OCI-LY1 (cell line): ENCODE measurements around the gene ABCC9.

Experiments
- H2AFZ ChIP-seq: fragments of 200-600 bp; sonication (generic), shearing (Covaris generic); 2 replicates; pipeline ENCODE4 v1.6.0; 2014; ENCODE audit warnings: antibody characterized with exemption, mild to moderate bottlenecking, low read length
- H3F3A ChIP-seq: fragments of 200-600 bp; sonication (generic), shearing (Covaris generic); 2 replicates; pipeline ENCODE4 v1.6.0; 2014; ENCODE audit warnings: mild to moderate bottlenecking, antibody characterized with exemption, low read length, moderate library complexity; ENCODE audit not compliant: insufficient read depth
- H3K27ac ChIP-seq: fragments of 200-600 bp; sonication (generic); 2 replicates; pipeline ENCODE4 v1.5.1; 2014; ENCODE audit warnings: low read length, mixed run types, mild to moderate bottlenecking, low read depth; ENCODE audit not compliant: poor library complexity, severe bottlenecking
- H3K27me3 ChIP-seq: fragments of 200-600 bp; sonication (generic); 2 replicates; pipeline ENCODE4 v1.6.0; 2014; ENCODE audit warnings: antibody characterized with exemption, mild to moderate bottlenecking, low read length, moderate library complexity; ENCODE audit not compliant: insufficient read depth
- H3K36me3 ChIP-seq: fragments of 200-600 bp; sonication (generic); 2 replicates; pipeline ENCODE4 v1.6.1; 2014; ENCODE audit warnings: mild to moderate bottlenecking, antibody characterized with exemption, low read length, moderate library complexity, mixed read lengths; ENCODE audit not compliant: insufficient read depth
- H3K4me1 ChIP-seq: fragments of 200-600 bp; sonication (generic); 2 replicates; pipeline ENCODE4 v1.5.1; 2014; ENCODE audit warnings: mild to moderate bottlenecking, low read length, moderate library complexity; ENCODE audit not compliant: insufficient read depth, severe bottlenecking
- H3K4me2 ChIP-seq: fragments of 200-600 bp; sonication (generic), shearing (Covaris generic); 2 replicates; pipeline ENCODE4 v1.6.1; 2014; ENCODE audit warnings: low read length
- H3K4me3 ChIP-seq: fragments of 200-600 bp; sonication (generic); 2 replicates; pipeline ENCODE4 v1.5.1; 2014; ENCODE audit warnings: low read length, low read depth, mild to moderate bottlenecking, mixed read lengths; ENCODE audit not compliant: poor library complexity, severe bottlenecking
- H3K79me2 ChIP-seq: fragments of 200-600 bp; shearing (Covaris generic); 2 replicates; pipeline ENCODE4 v1.6.1; 2016; ENCODE audit warnings: mixed run types, low read length, mixed read lengths; ENCODE audit not compliant: insufficient read depth
- H3K9ac ChIP-seq: fragments of 200-600 bp; sonication (generic), shearing (Covaris generic); 2 replicates; pipeline ENCODE4 v1.6.1; 2014; ENCODE audit warnings: mild to moderate bottlenecking, low read length, mixed read lengths
- H3K9me2 ChIP-seq: fragments of 200-600 bp; sonication (generic), shearing (Covaris generic); 2 replicates; pipeline ENCODE4 v1.6.1; 2014; ENCODE audit warnings: low read depth, mild to moderate bottlenecking, low read length, mixed read lengths
- H3K9me3 ChIP-seq: fragments of 200-600 bp; shearing (Covaris generic); 2 replicates; pipeline ENCODE4 v1.6.1; 2014; ENCODE audit warnings: low read length, mixed read lengths
- H4K20me1 ChIP-seq: fragments of 200-600 bp; sonication (generic), shearing (Covaris generic); 2 replicates; pipeline ENCODE4 v1.6.0; 2016; ENCODE audit warnings: mild to moderate bottlenecking, low read length; ENCODE audit not compliant: insufficient read depth
- CTCF ChIP-seq: fragments of 200-600 bp; sonication (generic), shearing (Covaris generic); IDR thresholded peaks from 2 replicates; pipeline ENCODE4 v1.5.1; 2017; ENCODE audit warnings: mild to moderate bottlenecking, antibody characterized with exemption, low read length, moderate library complexity, mixed read lengths
- EZH2 ChIP-seq: fragments of 200-600 bp; sonication (generic), shearing (Covaris generic); IDR thresholded peaks from 2 replicates; pipeline ENCODE4 v1.8.0; 2017; ENCODE audit warnings: borderline replicate concordance, mixed run types, mild to moderate bottlenecking, antibody characterized with exemption, low read length, moderate library complexity, mixed read lengths

The ABCC9 gene

DNA sequence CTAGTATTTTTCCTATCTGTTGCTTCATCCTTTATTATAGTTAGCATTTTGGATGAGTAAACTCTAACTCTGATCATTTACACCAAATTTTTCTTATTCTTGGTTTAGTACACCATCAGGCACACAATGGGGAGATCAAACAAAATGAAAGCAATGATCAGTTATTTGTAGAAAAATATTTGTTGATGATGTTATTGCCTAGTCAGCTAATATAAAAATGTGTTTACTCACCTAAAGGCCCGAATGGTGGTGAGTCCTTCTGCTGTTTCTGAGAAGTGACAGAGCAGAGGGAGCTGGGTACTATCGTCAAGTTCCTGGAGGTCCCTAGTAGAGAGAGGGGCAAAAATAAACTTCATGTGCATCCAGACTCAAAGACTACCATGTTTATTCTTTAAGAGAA lies 103.4 kb downstream of the ABCC9 start:
- H3K27me3 ChIP-seq, result no peaks in the 10 kb centered on the region
- H3F3A ChIP-seq, result no peaks in the 10 kb centered on the region
- no peaks in the 10 kb centered on the region for H4K20me1 ChIP-seq
- no peak overlapping the region for H2AFZ ChIP-seq
- H3K4me1 ChIP-seq, result no peaks in the 10 kb centered on the region
- no peak overlapping the region for H3K9ac ChIP-seq
- TF ChIP-seq EZH2, result no peak
- H3K4me3 ChIP-seq, result no peak overlapping the region
- no peaks in the 10 kb centered on the region for H3K36me3 ChIP-seq
- H3K9me2 ChIP-seq, result no peaks in the 10 kb centered on the region
- H3K4me2 ChIP-seq, result no peak overlapping the region
- H3K9me3 ChIP-seq, result no peaks in the 10 kb centered on the region
- H3K27ac ChIP-seq, result no peak overlapping the region
- no peaks in the 10 kb centered on the region for H3K79me2 ChIP-seq

DNA sequence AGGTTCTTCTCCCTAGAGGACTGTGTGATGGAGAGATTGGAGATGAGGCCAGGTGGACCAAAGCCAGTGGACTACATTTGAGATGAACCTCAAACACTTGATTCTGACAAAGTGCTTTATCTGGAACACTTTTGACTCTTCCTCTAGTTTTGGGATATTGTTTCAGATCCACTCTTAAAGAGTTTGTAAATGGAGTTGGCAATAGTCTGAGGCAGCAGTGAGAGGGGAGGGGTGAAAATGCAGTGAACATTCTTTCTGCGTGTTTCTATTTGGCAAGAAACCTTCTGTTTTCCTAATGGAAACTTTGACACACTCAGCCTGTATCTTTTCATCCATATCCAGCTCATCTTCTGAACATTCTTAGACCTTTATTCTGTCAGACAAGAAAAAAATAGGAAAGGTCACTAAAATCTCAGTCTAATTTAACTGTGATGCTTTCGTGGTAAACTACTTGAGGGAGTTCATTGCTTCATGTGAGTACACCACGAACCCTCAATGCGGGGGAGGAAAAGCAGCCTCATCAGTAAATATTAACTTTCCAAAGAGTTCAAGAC lies 109.4 kb downstream of the ABCC9 start:
- Histone ChIP-seq H3K4me1 (no peaks in the 10 kb centered on the region), H3K79me2 (no peaks in the 10 kb centered on the region), H3K9me2 (no peaks in the 10 kb centered on the region), H3K9ac (no peak overlapping the region), H3F3A (no peaks in the 10 kb centered on the region), H3K27ac (no peak overlapping the region), H3K36me3 (no peaks in the 10 kb centered on the region), H3K9me3 (no peaks in the 10 kb centered on the region), H3K4me2 (no peak overlapping the region), H3K27me3 (no peaks in the 10 kb centered on the region), H3K4me3 (no peak overlapping the region), H2AFZ (no peak overlapping the region), H4K20me1 (no peaks in the 10 kb centered on the region)
- TF ChIP-seq CTCF (no peak), EZH2 (no peak)

- Histone ChIP-seq H2AFZ (no peak overlapping the region), H3K9me2 (no peaks in the 10 kb centered on the region), H3K4me3 (no peak overlapping the region), H3K9ac (no peak overlapping the region), H4K20me1 (no peaks in the 10 kb centered on the region), H3K4me1 (no peaks in the 10 kb centered on the region), H3F3A (no peaks in the 10 kb centered on the region), H3K79me2 (no peaks in the 10 kb centered on the region), H3K9me3 (no peaks in the 10 kb centered on the region), H3K4me2 (no peak overlapping the region), H3K27ac (no peak overlapping the region), H3K36me3 (no peaks in the 10 kb centered on the region), H3K27me3 (no peaks in the 10 kb centered on the region)
- TF ChIP-seq CTCF, result no peak
- TF ChIP-seq EZH2, result no peak
These were observed 112.4 kb downstream of the ABCC9 start for GRCh38 chr12:21828779-21829178.

- Histone ChIP-seq H3K36me3 (no peaks in the 10 kb centered on the region), H3K4me3 (no peak overlapping the region), H3K4me2 (no peak overlapping the region), H2AFZ (no peak overlapping the region), H3K27me3 (no peaks in the 10 kb centered on the region), H3F3A (no peaks in the 10 kb centered on the region), H3K79me2 (no peaks in the 10 kb centered on the region), H3K4me1 (no peaks in the 10 kb centered on the region), H3K9me3 (no peaks in the 10 kb centered on the region), H3K27ac (no peak overlapping the region), H4K20me1 (no peaks in the 10 kb centered on the region), H3K9ac (no peak overlapping the region), H3K9me2 (no peaks in the 10 kb centered on the region)
- TF ChIP-seq EZH2 (no peak), CTCF (no peak)
These were observed 113.0 kb downstream of the ABCC9 start for GRCh38 chr12:21828136-21828775.
